Measurements from ENCODE around the gene GPR152. TPM values are rescaled to one million over a fixed set of nuclear protein-coding genes. Genes with fewer than 3 reads are reported as not detected.

GPR152 gene
- total RNA-seq, 6 donors from 2014 or later: not detected

- peak overlapping the region; percentile 18 to 82 (median 65) for H3K4me3 ChIP-seq
- no peaks in the 10 kb centered on the region for H3K36me3 ChIP-seq
- WGBS, 2 donors: 39 to 40% methylated on average over 7 to 15 of the region's 15 CpGs
- H3K4me1 ChIP-seq: peaks cover 43 to 57% (median 45%) of the 10 kb centered on the region in 4 donors
- H3K9me3 ChIP-seq: no peaks in the 10 kb centered on the region
- DNase-seq (no peak), ATAC-seq (ENCODE audit: low FRiP score in 2 of 2) (no peak)
- peaks cover 0 to under 1% (median 0%) of the 10 kb centered on the region in 4 donors for H3K27me3 ChIP-seq
- TF ChIP-seq CTCF (IDR thresholded peaks at IDR 0.05): no peak
- TF ChIP-seq POLR2AphosphoS5 (IDR thresholded peaks at IDR 0.05): no peak
- TF ChIP-seq POLR2A (IDR thresholded peaks at IDR 0.05): no peak
- no peak for TF ChIP-seq EP300 (IDR thresholded peaks at IDR 0.05)
- H3K27ac ChIP-seq: peak overlapping the region; percentile 83 to 90 (median 88)
Observed at GRCh38 chr11:67420147-67420645, 32.3 kb downstream of the GPR152 start.

- H3K36me3 ChIP-seq: no peaks in the 10 kb centered on the region
- H3K4me1 ChIP-seq: peaks cover 47 to 63% (median 50%) of the 10 kb centered on the region in 4 donors
- peaks cover 0 to 3% (median 0%) of the 10 kb centered on the region in 4 donors for H3K27me3 ChIP-seq
- WGBS, 2 donors: 96 to 98% methylated on average over 16 to 18 of the region's 21 CpGs
- H3K27ac ChIP-seq: peak overlapping the region; percentile 83 to 90 (median 88)
- ATAC-seq (ENCODE audit: low FRiP score in 2 of 2) (no peak), DNase-seq (peak in 1 of 2 donors; percentile 81)
- no peak overlapping the region for H3K4me3 ChIP-seq
- no peaks in the 10 kb centered on the region for H3K9me3 ChIP-seq
- TF ChIP-seq POLR2AphosphoS5 (IDR thresholded peaks at IDR 0.05) (no peak), EP300 (IDR thresholded peaks at IDR 0.05) (no peak), POLR2A (IDR thresholded peaks at IDR 0.05) (no peak), CTCF (IDR thresholded peaks at IDR 0.05) (no peak)
Observed at GRCh38 chr11:67419325-67420049, 33.0 kb downstream of the GPR152 start.

GRCh38 chr11:67418476-67419281, 33.9 kb downstream of the GPR152 start:
- H3K4me1 ChIP-seq: peaks cover 47 to 63% (median 50%) of the 10 kb centered on the region in 4 donors
- no peak for ATAC-seq (ENCODE audit: low FRiP score in 2 of 2)
- H3K27ac ChIP-seq: peak overlapping the region in 2 of 4 donors; percentile 13 to 42
- H3K36me3 ChIP-seq: no peaks in the 10 kb centered on the region
- peak in 1 of 2 donors; percentile 86 for DNase-seq
- no peak overlapping the region for H3K4me3 ChIP-seq
- TF ChIP-seq POLR2AphosphoS5 (IDR thresholded peaks at IDR 0.05): no peak
- no peak for TF ChIP-seq POLR2A (IDR thresholded peaks at IDR 0.05)
- WGBS, 2 donors: 70 to 83% methylated on average over 12 to 23 of the region's 26 CpGs
- no peaks in the 10 kb centered on the region for H3K9me3 ChIP-seq
- peaks cover 0 to 3% (median 0%) of the 10 kb centered on the region in 4 donors for H3K27me3 ChIP-seq

- no peak for ATAC-seq (ENCODE audit: low FRiP score in 2 of 2)
- DNase-seq: peak in 1 of 2 donors; percentile 83
- peaks cover 47 to 63% (median 50%) of the 10 kb centered on the region in 4 donors for H3K4me1 ChIP-seq
- H3K27ac ChIP-seq: peak overlapping the region; percentile 42 to 68 (median 52)
- TF ChIP-seq POLR2A (IDR thresholded peaks at IDR 0.05): no peak
- no peak for TF ChIP-seq CTCF (IDR thresholded peaks at IDR 0.05)
- no peak for TF ChIP-seq POLR2AphosphoS5 (IDR thresholded peaks at IDR 0.05)
- TF ChIP-seq EP300 (IDR thresholded peaks at IDR 0.05): no peak
- no peaks in the 10 kb centered on the region for H3K36me3 ChIP-seq
- peaks cover 0 to 3% (median 0%) of the 10 kb centered on the region in 4 donors for H3K27me3 ChIP-seq
- no peak overlapping the region for H3K4me3 ChIP-seq
- 71 to 100% methylated on average over 1 to 8 of the region's 12 CpGs for WGBS, 2 donors
- H3K9me3 ChIP-seq: no peaks in the 10 kb centered on the region
Observed at GRCh38 chr11:67417425-67417824, 35.1 kb downstream of the GPR152 start.
